Smooth muscle cell (in vitro differentiated cells): ENCODE measurements around the gene INTS11. TPM values are rescaled to one million over a fixed set of nuclear protein-coding genes. Genes with fewer than 3 reads are reported as not detected.
A peak's percentile ranks its signal among the peaks of the same experiment; 100 is the strongest.

Source experiments
- DNase-seq: peaks from one replicate; lab custom pipeline; 2025; ENCODE audit not compliant: unreplicated experiment; lab: John Stamatoyannopoulos, UW
- H2AFZ ChIP-seq: fragments of 200-600 bp; sonication (generic); 2 replicates; pipeline ENCODE4 v1.6.0; 2016; ENCODE audit warnings: antibody characterized with exemption, low read depth, mild to moderate bottlenecking
- H3F3A ChIP-seq: fragments of 200-600 bp; sonication (generic); 2 replicates; pipeline ENCODE4 v1.6.0; 2017; ENCODE audit warnings: antibody characterized with exemption, low read depth
- H3K27ac ChIP-seq: fragments of 200-600 bp; sonication (generic); 2 replicates; pipeline ENCODE4 v1.5.1; 2016; ENCODE audit warnings: low read depth, mild to moderate bottlenecking
- H3K27me3 ChIP-seq: fragments of 200-600 bp; sonication (generic); 2 replicates; pipeline ENCODE4 v1.6.1; 2016; ENCODE audit warnings: low read depth, mild to moderate bottlenecking
- H3K36me3 ChIP-seq: fragments of 200-600 bp; sonication (generic); 2 replicates; pipeline ENCODE4 v1.5.1; 2016; ENCODE audit warnings: low read depth
- H3K4me1 ChIP-seq: fragments of 200-600 bp; sonication (generic); 2 replicates; pipeline ENCODE4 v1.5.1; 2016; ENCODE audit warnings: low read depth
- H3K4me2 ChIP-seq: fragments of 200-600 bp; sonication (generic); 2 replicates; pipeline ENCODE4 v1.6.0; 2016; ENCODE audit warnings: mild to moderate bottlenecking
- H3K4me3 ChIP-seq: fragments of 200-600 bp; sonication (generic); 2 replicates; pipeline ENCODE4 v1.5.1; 2016; ENCODE audit warnings: mild to moderate bottlenecking
- H3K79me2 ChIP-seq: fragments of 200-600 bp; sonication (generic); 2 replicates; pipeline ENCODE4 v1.6.0; 2016; ENCODE audit warnings: low read depth, mild to moderate bottlenecking
- H3K9ac ChIP-seq: fragments of 200-600 bp; sonication (generic); 2 replicates; pipeline ENCODE4 v1.6.0; 2016; ENCODE audit warnings: low read depth
- H3K9me3 ChIP-seq: fragments of 200-600 bp; sonication (generic); replicated peaks from 2 replicates; pipeline ENCODE4 v1.5.1; 2016; ENCODE audit warnings: low read depth
- H4K20me1 ChIP-seq: fragments of 200-600 bp; sonication (generic); 2 replicates; pipeline ENCODE4 v1.6.0; 2016; ENCODE audit warnings: low read depth
- CTCF ChIP-seq: fragments of 200-600 bp; sonication (generic); IDR thresholded peaks from 2 replicates; pipeline ENCODE4 v1.5.1; 2017; ENCODE audit warnings: borderline replicate concordance, mild to moderate bottlenecking, antibody characterized with exemption; ENCODE audit not compliant: insufficient read depth, poor library complexity, severe bottlenecking
- WGBS: methylation state at CpG from one replicate; pipeline ENCODE4 v1.1.7; 2016; ENCODE audit warnings: low lambda C conversion rate; 5-methylcytosine and 5-hydroxymethylcytosine counted together
- polyA plus RNA-seq: library from polyadenylated mRNA; unstranded; fragments of >200 nt; fragmentation: Nextera tagmentation; extraction: Ambion mirVana; gene quantifications from 2 replicates; pipeline ENCODE4 v1.2.1, GENCODE V29; 2016
- total RNA-seq: library from RNA; depleted of rRNA; stranded (reverse); fragments of >200 nt; gene quantifications from 2 replicates; pipeline ENCODE4 v1.2.3, GENCODE V29; 2014

The INTS11 gene
- total and polyA plus RNA-seq, 2 experiments from 2014 or later = 48.5 to 63.1 TPM

- H4K20me1 ChIP-seq = peaks cover 72% of the 10 kb centered on the region
- peaks cover 4% of the 10 kb centered on the region for H3F3A ChIP-seq
- no peak overlapping the region for H2AFZ ChIP-seq
- no peak for TF ChIP-seq CTCF
- no peak overlapping the region for H3K9ac ChIP-seq
- H3K4me2 ChIP-seq = no peak overlapping the region
- H3K4me1 ChIP-seq = peaks cover 25% of the 10 kb centered on the region
- H3K4me3 ChIP-seq = no peak overlapping the region
- no peaks in the 10 kb centered on the region for H3K9me3 ChIP-seq
- peak overlapping the region; percentile 63 for H3K27ac ChIP-seq
- H3K27me3 ChIP-seq = no peaks in the 10 kb centered on the region
- peaks cover 26% of the 10 kb centered on the region for H3K79me2 ChIP-seq
- H3K36me3 ChIP-seq = no peaks in the 10 kb centered on the region
- DNase-seq = no peak
- 87% methylated on average over 20 of the region's 21 CpGs for WGBS
Measured at GRCh38 chr1:1310476-1311053, 13.9 kb downstream of the INTS11 start.

- Histone ChIP-seq H4K20me1 (peaks cover 72% of the 10 kb centered on the region), H3K9ac (no peak overlapping the region), H3F3A (peaks cover 4% of the 10 kb centered on the region), H3K27ac (peak overlapping the region; percentile 63), H3K9me3 (no peaks in the 10 kb centered on the region), H3K36me3 (no peaks in the 10 kb centered on the region), H3K4me1 (peaks cover 30% of the 10 kb centered on the region), H3K4me3 (no peak overlapping the region), H3K79me2 (peaks cover 30% of the 10 kb centered on the region), H3K27me3 (no peaks in the 10 kb centered on the region), H2AFZ (no peak overlapping the region), H3K4me2 (peak overlapping the region; percentile 99)
- TF ChIP-seq CTCF = no peak
- no peak for DNase-seq
- WGBS = 86% methylated on average over 3 of the region's 3 CpGs
Measured at GRCh38 chr1:1310109-1310385, 14.4 kb downstream of the INTS11 start.

GRCh38 chr1:1309251-1310108 is 15.0 kb downstream of the INTS11 start:
- H4K20me1 ChIP-seq = peaks cover 74% of the 10 kb centered on the region
- no peaks in the 10 kb centered on the region for H3K36me3 ChIP-seq
- no peak for TF ChIP-seq CTCF
- peaks cover 4% of the 10 kb centered on the region for H3F3A ChIP-seq
- peak overlapping the region; percentile 86 for H3K4me3 ChIP-seq
- H3K4me1 ChIP-seq = peaks cover 34% of the 10 kb centered on the region
- peak overlapping the region; percentile 63 for H3K27ac ChIP-seq
- H2AFZ ChIP-seq = no peak overlapping the region
- peaks cover 32% of the 10 kb centered on the region for H3K79me2 ChIP-seq
- H3K9me3 ChIP-seq = no peaks in the 10 kb centered on the region
- WGBS = 30% methylated on average over 50 of the region's 57 CpGs
- no peaks in the 10 kb centered on the region for H3K27me3 ChIP-seq
- H3K9ac ChIP-seq = peak overlapping the region; percentile 85
- H3K4me2 ChIP-seq = peak overlapping the region; percentile 99
- DNase-seq = no peak
